BE2C (cell line): ENCODE results near the gene RAD23B.

Experiments used
- DNase-seq: peaks from one replicate; pipeline ENCODE4 v3.0.0-alpha.2; 2020
- H3K27me3 ChIP-seq: fragments of 250-450 bp; sonication (Bioruptor Pico); 2 replicates; pipeline ENCODE4 v1.5.1; 2020; ENCODE audit warnings: mild to moderate bottlenecking
- H3K36me3 ChIP-seq: fragments of 250-450 bp; sonication (Bioruptor Pico); 2 replicates; pipeline ENCODE4 v1.5.1; 2020; ENCODE audit warnings: mild to moderate bottlenecking
- H3K4me1 ChIP-seq: fragments of 250-450 bp; sonication (Bioruptor Pico); 2 replicates; pipeline ENCODE4 v1.5.1; 2020
- H3K4me3 ChIP-seq: 2 replicates; pipeline ENCODE4 v1.5.1; 2011; ENCODE audit warnings: low read depth, low read length
- H3K9me3 ChIP-seq: fragments of 250-450 bp; sonication (Bioruptor Pico); 2 replicates; pipeline ENCODE4 v1.5.1; 2020
- CTCF ChIP-seq: IDR thresholded peaks from 2 replicates; pipeline ENCODE4 v1.5.1; 2012; ENCODE audit warnings: mild to moderate bottlenecking, low read depth, low read length

RAD23B gene

GRCh38 chr9:107342476-107343161, 59.5 kb downstream of the RAD23B start:
- H3K36me3 ChIP-seq: peaks cover 12% of the 10 kb centered on the region
- no peak overlapping the region for H3K4me3 ChIP-seq
- peaks cover 1% of the 10 kb centered on the region; the same call in 1 of the 2 replicates for H3K4me1 ChIP-seq
- no peak for DNase-seq
- H3K27me3 ChIP-seq: no peaks in the 10 kb centered on the region
- TF ChIP-seq CTCF: no peak
- H3K9me3 ChIP-seq: no peaks in the 10 kb centered on the region

DNA sequence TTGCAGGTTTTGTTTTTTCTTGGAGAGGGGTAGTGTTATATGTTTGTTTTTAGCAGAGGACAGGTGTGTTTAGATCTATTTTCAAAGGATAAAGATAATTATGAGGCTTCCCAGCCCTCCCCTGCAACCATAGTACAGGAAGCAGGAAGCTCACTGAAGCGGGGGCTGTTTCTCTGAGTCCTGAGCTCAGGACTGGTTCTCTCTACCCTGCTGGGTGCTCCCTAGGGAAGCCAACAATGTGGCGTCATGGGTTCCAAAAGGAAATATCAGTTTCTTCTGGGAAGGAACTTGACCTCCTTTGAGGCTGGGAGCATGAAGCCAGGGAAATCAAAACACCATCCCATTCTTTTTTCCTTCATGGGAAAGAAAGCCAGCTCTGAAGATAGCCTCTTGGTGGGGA, 62.2 kb downstream of the RAD23B start:
- no peak for TF ChIP-seq CTCF
- Histone ChIP-seq H3K36me3 (no peaks in the 10 kb centered on the region), H3K4me3 (no peak overlapping the region), H3K27me3 (no peaks in the 10 kb centered on the region), H3K9me3 (no peaks in the 10 kb centered on the region), H3K4me1 (no peaks in the 10 kb centered on the region)
- DNase-seq: no peak

DNA sequence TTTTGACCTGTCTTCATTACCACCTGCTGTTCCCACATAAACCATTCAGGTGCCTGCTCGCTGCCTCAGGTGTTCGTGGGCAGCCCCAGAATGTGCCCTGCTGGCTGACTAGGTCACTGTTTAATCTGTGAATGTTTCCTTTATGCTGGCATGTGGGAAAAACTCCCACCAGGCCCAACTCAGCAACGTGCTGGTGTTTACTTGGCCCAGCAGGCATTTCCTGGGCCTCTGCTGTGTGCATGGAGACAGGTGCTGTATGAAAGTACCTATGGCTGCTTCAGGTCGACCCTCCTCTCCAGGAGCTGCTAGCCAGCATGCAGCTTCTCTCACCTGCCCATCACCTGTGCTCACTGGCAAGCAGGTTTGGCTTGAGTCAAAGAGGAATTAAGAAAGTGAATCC, 65.8 kb downstream of the RAD23B start:
- no peak for DNase-seq

GRCh38 chr9:107350443-107350842, 67.4 kb downstream of the RAD23B start:
- Histone ChIP-seq H3K4me3 (no peak overlapping the region), H3K9me3 (no peaks in the 10 kb centered on the region), H3K4me1 (no peaks in the 10 kb centered on the region), H3K27me3 (no peaks in the 10 kb centered on the region), H3K36me3 (no peaks in the 10 kb centered on the region)
- no peak for TF ChIP-seq CTCF
- no peak for DNase-seq

More for the DNA sequence above, 65.8 kb downstream of the RAD23B start:
- H3K9me3 ChIP-seq: no peaks in the 10 kb centered on the region
- H3K36me3 ChIP-seq: no peaks in the 10 kb centered on the region
- H3K4me1 ChIP-seq: no peaks in the 10 kb centered on the region
- H3K27me3 ChIP-seq: no peaks in the 10 kb centered on the region
- H3K4me3 ChIP-seq: no peak overlapping the region
- no peak for TF ChIP-seq CTCF

GRCh38 chr9:107351382-107352045, 68.4 kb downstream of the RAD23B start:
- DNase-seq: no peak

More at GRCh38 chr9:107351382-107352045, 68.4 kb downstream of the RAD23B start:
- no peak for TF ChIP-seq CTCF
- no peaks in the 10 kb centered on the region for H3K27me3 ChIP-seq
- H3K9me3 ChIP-seq: no peaks in the 10 kb centered on the region
- no peak overlapping the region for H3K4me3 ChIP-seq
- no peaks in the 10 kb centered on the region for H3K4me1 ChIP-seq
- H3K36me3 ChIP-seq: no peaks in the 10 kb centered on the region
